ENCODE measurements around the gene KMT2B. TPM values are rescaled to one million over a fixed set of nuclear protein-coding genes. Genes with fewer than 3 reads are reported as not detected.

The KMT2B gene
- polyA plus RNA-seq, 1 donor, result 33.2 TPM

- peaks cover 21% of the 10 kb centered on the region for H3K27me3 ChIP-seq (ENCODE audit: control insufficient read depth, insufficient read depth, low read length)
- H3K9me3 ChIP-seq (ENCODE audit: control insufficient read depth, low read depth, low read length), result no peaks in the 10 kb centered on the region
- WGBS (ENCODE audit: insufficient coverage, low lambda C conversion rate), result no CpG with 5 or more reads among the region's 14 CpGs
- no peak overlapping the region for H3K4me3 ChIP-seq (ENCODE audit: low read length)
- no peak overlapping the region for H3K27ac ChIP-seq (ENCODE audit: low read length)
- peaks cover 27% of the 10 kb centered on the region for H3K4me1 ChIP-seq (ENCODE audit: control insufficient read depth, insufficient read depth, low read length)
- H3K36me3 ChIP-seq (ENCODE audit: control insufficient read depth, insufficient read depth, low read length), result peaks cover 19% of the 10 kb centered on the region
- no peak for DNase-seq
Observed at GRCh38 chr19:35751839-35752745, 34.3 kb downstream of the KMT2B start.

GRCh38 chr19:35752746-35753350 is 35.0 kb downstream of the KMT2B start:
- no peak overlapping the region for H3K27ac ChIP-seq (ENCODE audit: low read length)
- DNase-seq, result no peak
- no peak overlapping the region for H3K4me3 ChIP-seq (ENCODE audit: low read length)
- no peaks in the 10 kb centered on the region for H3K9me3 ChIP-seq (ENCODE audit: control insufficient read depth, low read depth, low read length)
- WGBS (ENCODE audit: insufficient coverage, low lambda C conversion rate), result no CpG with 5 or more reads among the region's 20 CpGs
- H3K36me3 ChIP-seq (ENCODE audit: control insufficient read depth, insufficient read depth, low read length), result peaks cover 19% of the 10 kb centered on the region
- peaks cover 29% of the 10 kb centered on the region for H3K4me1 ChIP-seq (ENCODE audit: control insufficient read depth, insufficient read depth, low read length)
- peaks cover 23% of the 10 kb centered on the region for H3K27me3 ChIP-seq (ENCODE audit: control insufficient read depth, insufficient read depth, low read length)

GRCh38 chr19:35753634-35754369 is 36.0 kb downstream of the KMT2B start:
- Histone ChIP-seq H3K4me1 (ENCODE audit: control insufficient read depth, insufficient read depth, low read length) (peaks cover 27% of the 10 kb centered on the region), H3K36me3 (ENCODE audit: control insufficient read depth, insufficient read depth, low read length) (peaks cover 19% of the 10 kb centered on the region), H3K27ac (ENCODE audit: low read length) (no peak overlapping the region), H3K9me3 (ENCODE audit: control insufficient read depth, low read depth, low read length) (no peaks in the 10 kb centered on the region), H3K4me3 (ENCODE audit: low read length) (no peak overlapping the region), H3K27me3 (ENCODE audit: control insufficient read depth, insufficient read depth, low read length) (peaks cover 23% of the 10 kb centered on the region)
- no peak for DNase-seq
- no CpG with 5 or more reads among the region's 20 CpGs for WGBS (ENCODE audit: insufficient coverage, low lambda C conversion rate)

GRCh38 chr19:35754370-35755130 is 36.7 kb downstream of the KMT2B start:
- Histone ChIP-seq H3K27me3 (ENCODE audit: control insufficient read depth, insufficient read depth, low read length) (peaks cover 23% of the 10 kb centered on the region), H3K27ac (ENCODE audit: low read length) (no peak overlapping the region), H3K4me1 (ENCODE audit: control insufficient read depth, insufficient read depth, low read length) (peaks cover 25% of the 10 kb centered on the region), H3K36me3 (ENCODE audit: control insufficient read depth, insufficient read depth, low read length) (peaks cover 19% of the 10 kb centered on the region), H3K4me3 (ENCODE audit: low read length) (no peak overlapping the region), H3K9me3 (ENCODE audit: control insufficient read depth, low read depth, low read length) (no peaks in the 10 kb centered on the region)
- DNase-seq, result no peak
- no CpG with 5 or more reads among the region's 13 CpGs for WGBS (ENCODE audit: insufficient coverage, low lambda C conversion rate)

GRCh38 chr19:35755131-35755549 is 37.3 kb downstream of the KMT2B start:
- H3K36me3 ChIP-seq (ENCODE audit: control insufficient read depth, insufficient read depth, low read length), result peaks cover 24% of the 10 kb centered on the region
- no CpG with 5 or more reads among the region's 17 CpGs for WGBS (ENCODE audit: insufficient coverage, low lambda C conversion rate)
- H3K27me3 ChIP-seq (ENCODE audit: control insufficient read depth, insufficient read depth, low read length), result peaks cover 23% of the 10 kb centered on the region
- H3K9me3 ChIP-seq (ENCODE audit: control insufficient read depth, low read depth, low read length), result no peaks in the 10 kb centered on the region
- peaks cover 25% of the 10 kb centered on the region for H3K4me1 ChIP-seq (ENCODE audit: control insufficient read depth, insufficient read depth, low read length)
- H3K27ac ChIP-seq (ENCODE audit: low read length), result no peak overlapping the region
- H3K4me3 ChIP-seq (ENCODE audit: low read length), result peak overlapping the region; percentile 25
- no peak for DNase-seq

- peak overlapping the region; percentile 81 for H3K4me3 ChIP-seq (ENCODE audit: low read length)
- H3K4me1 ChIP-seq (ENCODE audit: control insufficient read depth, insufficient read depth, low read length), result peaks cover 25% of the 10 kb centered on the region
- WGBS (ENCODE audit: insufficient coverage, low lambda C conversion rate), result no CpG with 5 or more reads among the region's 74 CpGs
Observed at GRCh38 chr19:35755550-35756376, 38.0 kb downstream of the KMT2B start.

GRCh38 chr19:35756377-35757230 is 38.8 kb downstream of the KMT2B start, which contains the start of gene HSPB6:
Gene HSPB6, minus strand, starts transcription at chr19:35757029. Its CDS starts 21 bp downstream, at chr19:35757008.
- peaks cover 23% of the 10 kb centered on the region for H3K27me3 ChIP-seq (ENCODE audit: control insufficient read depth, insufficient read depth, low read length)
- DNase-seq, result no peak
- WGBS (ENCODE audit: insufficient coverage, low lambda C conversion rate), result no CpG with 5 or more reads among the region's 52 CpGs
- H3K27ac ChIP-seq (ENCODE audit: low read length), result peak within 1 kb of the TSS; percentile 71
- no peaks in the 10 kb centered on the region for H3K9me3 ChIP-seq (ENCODE audit: control insufficient read depth, low read depth, low read length)
- peak within 1 kb of the TSS; percentile 81 for H3K4me3 ChIP-seq (ENCODE audit: low read length)
- H3K36me3 ChIP-seq (ENCODE audit: control insufficient read depth, insufficient read depth, low read length), result peaks cover 29% of the 10 kb centered on the region
- peaks cover 25% of the 10 kb centered on the region for H3K4me1 ChIP-seq (ENCODE audit: control insufficient read depth, insufficient read depth, low read length)

More at GRCh38 chr19:35755550-35756376, 38.0 kb downstream of the KMT2B start:
- peaks cover 23% of the 10 kb centered on the region for H3K27me3 ChIP-seq (ENCODE audit: control insufficient read depth, insufficient read depth, low read length)
- H3K36me3 ChIP-seq (ENCODE audit: control insufficient read depth, insufficient read depth, low read length), result peaks cover 26% of the 10 kb centered on the region
- no peaks in the 10 kb centered on the region for H3K9me3 ChIP-seq (ENCODE audit: control insufficient read depth, low read depth, low read length)
- H3K27ac ChIP-seq (ENCODE audit: low read length), result peak overlapping the region; percentile 67
- peak; percentile 56 to 59 for DNase-seq

- Histone ChIP-seq H3K36me3 (ENCODE audit: control insufficient read depth, insufficient read depth, low read length) (peaks cover 30% of the 10 kb centered on the region), H3K27me3 (ENCODE audit: control insufficient read depth, insufficient read depth, low read length) (peaks cover 23% of the 10 kb centered on the region), H3K4me1 (ENCODE audit: control insufficient read depth, insufficient read depth, low read length) (peaks cover 25% of the 10 kb centered on the region), H3K27ac (ENCODE audit: low read length) (peak overlapping the region; percentile 71), H3K9me3 (ENCODE audit: control insufficient read depth, low read depth, low read length) (no peaks in the 10 kb centered on the region), H3K4me3 (ENCODE audit: low read length) (peak overlapping the region; percentile 81)
- peak; percentile 66 to 69 for DNase-seq
- no CpG with 5 or more reads among the region's 19 CpGs for WGBS (ENCODE audit: insufficient coverage, low lambda C conversion rate)
Observed at GRCh38 chr19:35757231-35757748, 39.5 kb downstream of the KMT2B start.

Data from large intestine (tissue), 3 donors.